Measurements from ENCODE around the gene HOXD3. TPM values are rescaled to one million over a fixed set of nuclear protein-coding genes. Genes with fewer than 3 reads are reported as not detected.
A peak's percentile ranks its signal among the peaks of the same experiment; 100 is the strongest.

The HOXD3 gene
- total and polyA plus RNA-seq, 2 donors = 0.28 to 0.82 TPM

DNA sequence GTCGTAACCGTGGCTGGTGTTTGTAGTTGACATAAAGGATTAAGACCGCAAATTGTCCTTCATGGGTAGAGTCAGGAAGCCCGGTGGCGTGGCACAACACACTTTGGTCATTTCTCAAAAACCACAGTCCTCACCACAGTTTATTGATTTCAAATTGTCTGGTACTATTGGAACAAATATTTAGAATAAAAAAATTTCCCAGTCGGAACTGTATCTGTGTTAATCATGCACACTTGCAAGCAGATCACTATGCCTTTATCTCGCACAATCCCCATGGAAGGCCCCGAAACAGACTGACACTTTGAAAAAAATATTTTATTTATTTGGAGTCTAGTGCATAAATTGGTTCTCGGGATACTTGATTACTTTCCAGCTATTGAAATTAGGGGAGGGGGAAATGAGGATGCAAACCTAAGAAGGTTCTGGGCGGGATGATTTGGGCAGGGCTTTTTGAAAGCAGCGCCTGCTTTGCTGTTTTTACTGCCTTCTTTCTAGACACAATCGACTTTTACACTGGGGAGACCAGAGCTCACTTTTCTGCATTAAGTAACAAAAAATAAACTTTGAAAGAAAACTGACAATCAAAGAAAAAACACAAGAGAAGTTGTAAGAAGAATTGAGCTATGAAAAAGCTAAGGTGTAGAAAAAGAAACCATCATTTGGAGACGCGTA, 15.9 kb downstream of the HOXD3 start:
- Histone ChIP-seq H3K36me3 (ENCODE audit: control insufficient read depth in 2 of 2, insufficient read depth in 2 of 2, low read length in 1 of 2) (no peaks in the 10 kb centered on the region), H3K9me3 (ENCODE audit: control insufficient read depth in 2 of 2, insufficient read depth in 1 of 2, low read length in 1 of 2) (no peaks in the 10 kb centered on the region), H3K27ac (ENCODE audit: low read depth in 1 of 2, low read length in 1 of 2) (no peak overlapping the region), H3K4me1 (ENCODE audit: control insufficient read depth in 2 of 2, insufficient read depth in 2 of 2, low read length in 2 of 2) (peaks cover 0 to 14% of the 10 kb centered on the region in 2 donors), H3K27me3 (ENCODE audit: control insufficient read depth in 2 of 2, insufficient read depth in 1 of 2, low read length in 1 of 2) (peaks cover 85 to 100% of the 10 kb centered on the region in 2 donors), H3K4me3 (ENCODE audit: low read length in 2 of 2) (no peak overlapping the region)
- 20% methylated on average over 14 of the region's 14 CpGs for WGBS
- DNase-seq (ENCODE audit: low read depth in 6 of 9, low spot score in 9 of 9) = no peak

DNA sequence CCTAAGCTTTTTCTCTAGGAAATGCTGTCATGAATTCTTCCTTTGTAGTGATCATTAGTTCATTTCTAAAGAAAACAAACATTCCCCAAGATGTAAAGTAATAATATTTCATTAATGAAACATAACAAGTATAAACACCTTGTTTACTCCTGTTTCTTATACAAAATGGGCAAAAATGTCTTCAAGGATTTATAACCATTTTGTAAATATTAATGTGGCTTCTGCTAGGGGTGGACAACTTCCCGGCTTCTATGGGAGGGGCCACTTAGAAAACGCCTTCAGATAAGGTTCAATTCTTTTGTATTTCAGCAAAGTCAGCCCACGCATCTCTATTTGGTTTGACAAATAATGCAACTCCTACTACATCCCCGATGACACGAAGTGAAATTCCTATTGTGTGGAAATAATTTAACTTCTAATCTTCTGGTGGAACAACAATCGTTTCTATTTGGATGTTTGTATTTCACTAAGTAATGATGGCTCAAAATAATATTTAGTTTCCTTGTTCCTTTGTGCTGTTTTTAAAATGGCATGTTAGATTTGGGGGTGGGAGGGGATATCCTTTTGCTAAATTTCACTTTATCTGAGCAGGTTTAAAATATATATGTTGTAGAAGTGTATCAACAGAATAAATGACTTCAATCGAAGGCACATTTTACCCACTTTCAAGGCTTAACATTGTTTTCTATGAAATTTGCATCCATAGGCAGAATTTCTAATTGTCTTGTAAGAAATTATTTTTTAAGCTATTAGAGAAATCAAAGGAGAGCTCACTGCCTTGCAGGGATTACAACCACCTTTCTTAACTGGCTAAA, 16.7 kb downstream of the HOXD3 start:
- H3K4me3 ChIP-seq (ENCODE audit: low read length in 2 of 2) = no peak overlapping the region
- H3K27ac ChIP-seq (ENCODE audit: low read depth in 1 of 2, low read length in 1 of 2) = no peak overlapping the region
- WGBS = 17% methylated on average over 7 of the region's 7 CpGs
- peaks cover 89 to 100% of the 10 kb centered on the region in 2 donors for H3K27me3 ChIP-seq (ENCODE audit: control insufficient read depth in 2 of 2, insufficient read depth in 1 of 2, low read length in 1 of 2)
- peaks cover 0 to 19% of the 10 kb centered on the region in 2 donors for H3K4me1 ChIP-seq (ENCODE audit: control insufficient read depth in 2 of 2, insufficient read depth in 2 of 2, low read length in 2 of 2)
- H3K9me3 ChIP-seq (ENCODE audit: control insufficient read depth in 2 of 2, insufficient read depth in 1 of 2, low read length in 1 of 2) = peaks cover 0 to 2% of the 10 kb centered on the region in 2 donors
- no peaks in the 10 kb centered on the region for H3K36me3 ChIP-seq (ENCODE audit: control insufficient read depth in 2 of 2, insufficient read depth in 2 of 2, low read length in 1 of 2)
- DNase-seq (ENCODE audit: low read depth in 6 of 9, low spot score in 9 of 9) = no peak

DNA sequence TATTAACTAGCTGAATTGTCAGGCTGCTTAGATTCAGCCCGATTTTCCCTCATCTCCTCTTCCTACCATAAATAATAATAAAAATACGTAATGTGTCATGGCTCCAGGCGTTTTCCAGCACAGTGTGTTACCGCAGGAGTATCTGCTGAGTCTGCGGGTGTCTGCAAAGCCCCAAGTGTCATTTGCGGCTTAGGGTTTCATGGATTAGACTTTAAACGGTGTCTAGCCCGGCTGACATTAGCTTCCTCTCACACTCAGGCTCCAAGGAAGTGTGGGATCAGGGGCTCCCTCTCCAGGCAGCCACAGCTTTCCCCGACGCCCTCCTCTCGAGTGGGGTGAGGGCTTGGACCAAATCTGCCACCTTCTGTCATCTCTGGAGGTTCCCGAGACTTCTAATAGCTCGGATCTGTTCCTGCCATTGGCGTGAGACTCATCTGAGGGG, 17.3 kb downstream of the HOXD3 start:
- no peak for DNase-seq (ENCODE audit: low read depth in 6 of 9, low spot score in 9 of 9)
- H3K27me3 ChIP-seq (ENCODE audit: control insufficient read depth in 2 of 2, insufficient read depth in 1 of 2, low read length in 1 of 2) = peaks cover 89 to 100% of the 10 kb centered on the region in 2 donors
- H3K9me3 ChIP-seq (ENCODE audit: control insufficient read depth in 2 of 2, insufficient read depth in 1 of 2, low read length in 1 of 2) = peaks cover 0 to 2% of the 10 kb centered on the region in 2 donors
- no peaks in the 10 kb centered on the region for H3K36me3 ChIP-seq (ENCODE audit: control insufficient read depth in 2 of 2, insufficient read depth in 2 of 2, low read length in 1 of 2)
- H3K4me3 ChIP-seq (ENCODE audit: low read length in 2 of 2) = no peak overlapping the region
- WGBS = 6% methylated on average over 14 of the region's 14 CpGs
- no peak overlapping the region for H3K27ac ChIP-seq (ENCODE audit: low read depth in 1 of 2, low read length in 1 of 2)
- H3K4me1 ChIP-seq (ENCODE audit: control insufficient read depth in 2 of 2, insufficient read depth in 2 of 2, low read length in 2 of 2) = peaks cover 0 to 19% of the 10 kb centered on the region in 2 donors

GRCh38 chr2:176174824-176175708, 18.0 kb downstream of the HOXD3 start:
- Histone ChIP-seq H3K27ac (ENCODE audit: low read depth in 1 of 2, low read length in 1 of 2) (no peak overlapping the region), H3K9me3 (ENCODE audit: control insufficient read depth in 2 of 2, insufficient read depth in 1 of 2, low read length in 1 of 2) (peaks cover 0 to 2% of the 10 kb centered on the region in 2 donors), H3K27me3 (ENCODE audit: control insufficient read depth in 2 of 2, insufficient read depth in 1 of 2, low read length in 1 of 2) (peaks cover 89 to 100% of the 10 kb centered on the region in 2 donors), H3K4me1 (ENCODE audit: control insufficient read depth in 2 of 2, insufficient read depth in 2 of 2, low read length in 2 of 2) (peaks cover 0 to 19% of the 10 kb centered on the region in 2 donors), H3K36me3 (ENCODE audit: control insufficient read depth in 2 of 2, insufficient read depth in 2 of 2, low read length in 1 of 2) (no peaks in the 10 kb centered on the region), H3K4me3 (ENCODE audit: low read length in 2 of 2) (no peak overlapping the region)
- peak in 4 of 9 donors; percentile 10 to 50 (median 24) for DNase-seq (ENCODE audit: low read depth in 6 of 9, low spot score in 9 of 9)
- WGBS = 6% methylated on average over 47 of the region's 47 CpGs

DNA sequence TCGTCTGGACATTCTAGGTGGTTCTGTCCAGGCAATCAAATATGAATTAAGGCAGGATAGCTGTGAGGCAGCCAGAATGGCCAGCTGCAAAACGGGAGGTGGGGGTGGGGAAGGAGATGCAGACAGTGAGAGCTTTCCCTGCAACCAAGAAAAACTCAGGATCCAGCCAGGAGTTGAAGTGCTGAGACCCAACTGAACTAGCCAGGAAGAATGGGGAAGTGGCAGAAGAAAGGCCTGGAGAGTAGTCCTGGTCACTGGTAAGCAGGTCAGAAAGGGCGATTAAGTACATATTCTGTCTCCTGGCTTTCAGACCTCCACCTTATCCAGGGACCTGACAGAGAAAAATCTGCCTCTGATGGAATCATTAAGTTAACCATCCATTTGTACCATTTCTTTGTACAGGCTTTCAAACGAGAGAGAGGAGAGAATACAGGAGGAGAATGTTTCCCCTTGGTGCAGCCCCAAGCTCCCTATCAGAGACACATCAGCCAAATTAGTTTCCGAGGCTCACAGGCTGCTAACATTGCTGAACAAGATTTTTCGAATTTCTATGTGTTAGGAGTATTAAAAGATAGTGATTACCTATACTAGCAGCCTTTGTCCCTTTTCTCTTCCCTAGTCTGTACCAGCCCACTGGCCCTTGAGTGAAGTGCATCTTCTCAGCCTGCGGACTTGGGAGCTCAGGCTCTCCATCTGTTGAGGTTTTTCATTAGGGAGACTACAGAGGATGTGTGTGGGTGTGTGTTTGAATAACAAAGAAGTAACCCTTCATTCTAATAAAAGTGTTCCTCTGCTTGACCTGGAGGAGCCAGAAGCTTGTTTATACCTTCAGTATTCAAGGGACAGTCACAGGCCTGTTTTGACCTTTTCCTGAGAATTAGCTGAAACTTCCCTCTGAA, 18.9 kb downstream of the HOXD3 start:
- no peak overlapping the region for H3K27ac ChIP-seq (ENCODE audit: low read depth in 1 of 2, low read length in 1 of 2)
- H3K4me1 ChIP-seq (ENCODE audit: control insufficient read depth in 2 of 2, insufficient read depth in 2 of 2, low read length in 2 of 2) = peaks cover 0 to 19% of the 10 kb centered on the region in 2 donors
- peaks cover 0 to 2% of the 10 kb centered on the region in 2 donors for H3K9me3 ChIP-seq (ENCODE audit: control insufficient read depth in 2 of 2, insufficient read depth in 1 of 2, low read length in 1 of 2)
- peaks cover 87 to 99% of the 10 kb centered on the region in 2 donors for H3K27me3 ChIP-seq (ENCODE audit: control insufficient read depth in 2 of 2, insufficient read depth in 1 of 2, low read length in 1 of 2)
- 54% methylated on average over 7 of the region's 7 CpGs for WGBS
- no peaks in the 10 kb centered on the region for H3K36me3 ChIP-seq (ENCODE audit: control insufficient read depth in 2 of 2, insufficient read depth in 2 of 2, low read length in 1 of 2)
- H3K4me3 ChIP-seq (ENCODE audit: low read length in 2 of 2) = no peak overlapping the region
- no peak for DNase-seq (ENCODE audit: low read depth in 6 of 9, low spot score in 9 of 9)

DNA sequence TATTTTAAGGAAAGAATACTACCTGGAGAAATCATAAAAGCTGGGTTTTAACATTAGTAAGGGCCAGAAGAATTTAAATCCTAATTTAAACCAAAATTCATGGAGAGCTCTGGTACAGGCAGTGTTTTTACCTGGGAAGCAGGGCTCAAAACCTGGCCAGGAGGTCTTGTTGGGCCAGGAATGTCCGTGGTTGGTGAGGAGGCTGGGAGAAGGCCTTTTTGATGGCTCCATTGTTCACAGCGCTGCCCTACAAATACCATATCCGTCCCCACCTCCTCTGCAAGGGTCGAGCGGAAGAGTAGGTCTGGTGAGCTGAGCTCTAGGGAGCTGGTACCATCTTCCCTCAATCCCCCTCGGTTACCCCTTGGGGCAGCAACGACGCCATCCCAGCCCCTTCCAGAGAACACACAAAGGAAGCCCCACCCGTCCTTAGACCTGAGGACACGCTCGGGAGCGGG, 20.5 kb downstream of the HOXD3 start:
- WGBS = 3% methylated on average over 12 of the region's 12 CpGs
- Histone ChIP-seq H3K9me3 (ENCODE audit: control insufficient read depth in 2 of 2, insufficient read depth in 1 of 2, low read length in 1 of 2) (peaks cover 0 to 2% of the 10 kb centered on the region in 2 donors), H3K36me3 (ENCODE audit: control insufficient read depth in 2 of 2, insufficient read depth in 2 of 2, low read length in 1 of 2) (no peaks in the 10 kb centered on the region), H3K27ac (ENCODE audit: low read depth in 1 of 2, low read length in 1 of 2) (no peak overlapping the region), H3K27me3 (ENCODE audit: control insufficient read depth in 2 of 2, insufficient read depth in 1 of 2, low read length in 1 of 2) (peaks cover 74 to 98% of the 10 kb centered on the region in 2 donors), H3K4me1 (ENCODE audit: control insufficient read depth in 2 of 2, insufficient read depth in 2 of 2, low read length in 2 of 2) (peaks cover 0 to 19% of the 10 kb centered on the region in 2 donors), H3K4me3 (ENCODE audit: low read length in 2 of 2) (peak overlapping the region in 1 of 2 donors; percentile 24)
- DNase-seq (ENCODE audit: low read depth in 6 of 9, low spot score in 9 of 9) = no peak

DNA sequence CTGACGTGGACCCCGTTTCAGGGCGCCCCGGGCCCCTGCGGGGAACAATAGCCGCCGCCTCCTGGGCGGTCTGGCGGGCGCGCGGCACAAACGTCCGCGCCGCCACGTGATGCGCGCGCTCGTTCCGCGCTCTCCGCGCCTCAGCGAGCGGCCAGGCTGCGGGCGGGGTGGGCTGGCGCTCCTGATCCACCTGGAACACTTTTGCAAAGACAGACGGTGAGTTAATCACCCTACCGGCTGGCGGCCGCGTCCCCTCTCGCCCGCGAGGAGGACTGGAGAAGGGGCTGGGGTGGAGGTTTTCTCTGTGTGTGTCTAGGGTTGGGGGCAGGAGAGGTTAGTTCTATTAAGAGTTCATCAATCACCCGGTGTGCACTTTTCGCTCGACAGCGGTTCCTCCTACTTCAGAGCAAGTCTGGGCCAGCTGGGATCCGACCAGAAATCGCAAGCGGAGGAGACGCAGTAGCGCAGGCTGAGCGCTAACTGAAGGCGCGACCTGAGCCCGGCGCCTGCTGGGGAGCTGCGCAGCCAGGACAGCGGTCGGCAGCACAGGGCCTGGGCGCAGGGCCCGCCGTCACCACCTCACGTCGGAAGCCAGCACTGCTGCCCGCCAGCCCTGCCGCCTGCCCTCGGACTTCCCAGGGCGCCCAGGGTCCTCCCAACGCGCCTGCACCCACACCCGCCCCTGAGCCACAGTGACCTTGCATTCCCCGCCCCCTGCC, 21.1 kb downstream of the HOXD3 start:
- 2% methylated on average over 68 of the region's 68 CpGs for WGBS
- peaks cover 0 to 19% of the 10 kb centered on the region in 2 donors for H3K4me1 ChIP-seq (ENCODE audit: control insufficient read depth in 2 of 2, insufficient read depth in 2 of 2, low read length in 2 of 2)
- H3K27ac ChIP-seq (ENCODE audit: low read depth in 1 of 2, low read length in 1 of 2) = no peak overlapping the region
- H3K4me3 ChIP-seq (ENCODE audit: low read length in 2 of 2) = peak overlapping the region in 1 of 2 donors; percentile 24
- DNase-seq (ENCODE audit: low read depth in 6 of 9, low spot score in 9 of 9) = no peak
- H3K9me3 ChIP-seq (ENCODE audit: control insufficient read depth in 2 of 2, insufficient read depth in 1 of 2, low read length in 1 of 2) = peaks cover 0 to 2% of the 10 kb centered on the region in 2 donors
- peaks cover 73 to 98% of the 10 kb centered on the region in 2 donors for H3K27me3 ChIP-seq (ENCODE audit: control insufficient read depth in 2 of 2, insufficient read depth in 1 of 2, low read length in 1 of 2)
- no peaks in the 10 kb centered on the region for H3K36me3 ChIP-seq (ENCODE audit: control insufficient read depth in 2 of 2, insufficient read depth in 2 of 2, low read length in 1 of 2)
